Activated T-helper 17 cell treated with anti-CD3 and anti-CD28 coated beads, Interleukin-2, amount 50 U/mL, for 72 hours (primary cell): ENCODE data around the gene CCL24. TPM values are rescaled to one million over a fixed set of nuclear protein-coding genes. Genes with fewer than 3 reads are reported as not detected.
"Not testable (repeated sequence)": the region's sequence is repeated elsewhere in the genome, so short reads cannot be mapped to it uniquely, and the experiment has no call there.

ENCODE experiments used
- ATAC-seq: fragments of 150-1000 bp; cut with Tn5 transposase; replicated peaks from 2 replicates; pipeline ENCODE4 v1.10.0; 2021; ENCODE audit warnings: mild to moderate bottlenecking, moderate library complexity
- H3K27ac Mint-ChIP-seq: one replicate; pipeline ENCODE4 v1.8.0; 2022; ENCODE audit warnings: mixed read lengths
- H3K27me3 Mint-ChIP-seq: one replicate; pipeline ENCODE4 v1.8.0; 2022; ENCODE audit warnings: mixed read lengths
- H3K36me3 Mint-ChIP-seq: one replicate; pipeline ENCODE4 v1.8.0; 2022; ENCODE audit warnings: low read depth, mild to moderate bottlenecking, mixed read lengths
- H3K4me1 Mint-ChIP-seq: one replicate; pipeline ENCODE4 v1.8.0; 2022; ENCODE audit warnings: mixed read lengths
- H3K4me3 Mint-ChIP-seq: one replicate; pipeline ENCODE4 v1.8.0; 2022; ENCODE audit warnings: mild to moderate bottlenecking, mixed read lengths
- H3K9me3 Mint-ChIP-seq: one replicate; pipeline ENCODE4 v1.8.0; 2022; ENCODE audit warnings: mixed read lengths
- total RNA-seq, 2 donors: library from RNA; stranded (reverse); gene quantifications; one replicate each; pipeline ENCODE4 v1.2.3, GENCODE V29; 2022

CCL24 gene
- total RNA-seq, 2 donors from 2014 or later = not detected

- no peak overlapping the region for H3K4me3 Mint-ChIP-seq
- no peaks in the 10 kb centered on the region for H3K36me3 Mint-ChIP-seq
Observed at GRCh38 chr7:75836798-75837197, 23.2 kb upstream of the CCL24 start.

GRCh38 chr7:75835688-75836285 is 22.2 kb upstream of the CCL24 start:
- Mint-ChIP-seq H3K27me3 (no peaks in the 10 kb centered on the region), H3K4me3 (no peak overlapping the region), H3K36me3 (no peaks in the 10 kb centered on the region), H3K4me1 (no peaks in the 10 kb centered on the region), H3K9me3 (no peaks in the 10 kb centered on the region), H3K27ac (no peak overlapping the region)
- no peak for ATAC-seq

More at GRCh38 chr7:75836798-75837197, 23.2 kb upstream of the CCL24 start:
- H3K4me1 Mint-ChIP-seq = no peaks in the 10 kb centered on the region
- no peak overlapping the region for H3K27ac Mint-ChIP-seq
- no peaks in the 10 kb centered on the region for H3K27me3 Mint-ChIP-seq
- no peak for ATAC-seq
- no peaks in the 10 kb centered on the region for H3K9me3 Mint-ChIP-seq

- ATAC-seq, H3K27me3 Mint-ChIP-seq, H3K4me3 Mint-ChIP-seq, H3K4me1 Mint-ChIP-seq, H3K27ac Mint-ChIP-seq, H3K9me3 Mint-ChIP-seq, H3K36me3 Mint-ChIP-seq: not testable (repeated sequence)
Observed at GRCh38 chr7:75833662-75834061, 20.1 kb upstream of the CCL24 start.

- H3K4me3 Mint-ChIP-seq = no peak overlapping the region
- H3K27me3 Mint-ChIP-seq = no peaks in the 10 kb centered on the region
- no peaks in the 10 kb centered on the region for H3K4me1 Mint-ChIP-seq
- no peak overlapping the region for H3K27ac Mint-ChIP-seq
- H3K9me3 Mint-ChIP-seq = no peaks in the 10 kb centered on the region
- no peaks in the 10 kb centered on the region for H3K36me3 Mint-ChIP-seq
- ATAC-seq = no peak
Observed at GRCh38 chr7:75830978-75831377, 17.4 kb upstream of the CCL24 start.

GRCh38 chr7:75829656-75830055 is 16.1 kb upstream of the CCL24 start:
- not testable (repeated sequence) for H3K27ac Mint-ChIP-seq, H3K9me3 Mint-ChIP-seq, ATAC-seq, H3K4me1 Mint-ChIP-seq, H3K4me3 Mint-ChIP-seq, H3K36me3 Mint-ChIP-seq, H3K27me3 Mint-ChIP-seq

GRCh38 chr7:75823198-75823910 is 9.7 kb upstream of the CCL24 start:
- no peak for ATAC-seq
- H3K27ac Mint-ChIP-seq = peak overlapping the region; percentile 7
- no peaks in the 10 kb centered on the region for H3K36me3 Mint-ChIP-seq
- H3K4me1 Mint-ChIP-seq = no peaks in the 10 kb centered on the region
- H3K4me3 Mint-ChIP-seq = no peak overlapping the region
- no peaks in the 10 kb centered on the region for H3K27me3 Mint-ChIP-seq
- no peaks in the 10 kb centered on the region for H3K9me3 Mint-ChIP-seq

GRCh38 chr7:75820688-75821087 is 7.1 kb upstream of the CCL24 start:
- Mint-ChIP-seq H3K9me3 (no peaks in the 10 kb centered on the region), H3K27ac (no peak overlapping the region), H3K36me3 (no peaks in the 10 kb centered on the region), H3K27me3 (peaks cover 3% of the 10 kb centered on the region), H3K4me3 (no peak overlapping the region), H3K4me1 (no peaks in the 10 kb centered on the region)
- ATAC-seq = no peak

GRCh38 chr7:75819711-75820110 is 6.1 kb upstream of the CCL24 start:
- H3K36me3 Mint-ChIP-seq = no peaks in the 10 kb centered on the region
- H3K9me3 Mint-ChIP-seq = no peaks in the 10 kb centered on the region
- H3K4me1 Mint-ChIP-seq = no peaks in the 10 kb centered on the region
- H3K27ac Mint-ChIP-seq = no peak overlapping the region
- H3K27me3 Mint-ChIP-seq = peaks cover 3% of the 10 kb centered on the region
- no peak overlapping the region for H3K4me3 Mint-ChIP-seq
- ATAC-seq = no peak

GRCh38 chr7:75818472-75818871 is 4.9 kb upstream of the CCL24 start:
- no peak overlapping the region for H3K4me3 Mint-ChIP-seq
- peaks cover 8% of the 10 kb centered on the region for H3K27me3 Mint-ChIP-seq
- no peak overlapping the region for H3K27ac Mint-ChIP-seq
- no peaks in the 10 kb centered on the region for H3K36me3 Mint-ChIP-seq
- ATAC-seq = no peak
- no peaks in the 10 kb centered on the region for H3K9me3 Mint-ChIP-seq
- no peaks in the 10 kb centered on the region for H3K4me1 Mint-ChIP-seq

- no peak for ATAC-seq
- Mint-ChIP-seq H3K9me3 (no peaks in the 10 kb centered on the region), H3K27me3 (peaks cover 8% of the 10 kb centered on the region), H3K4me1 (no peaks in the 10 kb centered on the region), H3K36me3 (no peaks in the 10 kb centered on the region), H3K4me3 (no peak overlapping the region), H3K27ac (no peak overlapping the region)
Observed at GRCh38 chr7:75817116-75817515, 3.5 kb upstream of the CCL24 start.

- Mint-ChIP-seq H3K4me3 (no peak overlapping the region), H3K27ac (no peak overlapping the region), H3K36me3 (no peaks in the 10 kb centered on the region), H3K9me3 (no peaks in the 10 kb centered on the region), H3K4me1 (no peaks in the 10 kb centered on the region), H3K27me3 (peaks cover 8% of the 10 kb centered on the region)
- ATAC-seq = no peak
Observed at GRCh38 chr7:75815418-75816064, 1.9 kb upstream of the CCL24 start.

- H3K4me1 Mint-ChIP-seq = no peaks in the 10 kb centered on the region
- no peaks in the 10 kb centered on the region for H3K36me3 Mint-ChIP-seq
- H3K4me3 Mint-ChIP-seq = no peak overlapping the region
- H3K27ac Mint-ChIP-seq = no peak overlapping the region
- no peaks in the 10 kb centered on the region for H3K9me3 Mint-ChIP-seq
- peaks cover 8% of the 10 kb centered on the region for H3K27me3 Mint-ChIP-seq
- ATAC-seq = no peak
Observed at GRCh38 chr7:75814407-75814947, 871 bp upstream of the CCL24 start.

- H3K9me3 Mint-ChIP-seq = no peaks in the 10 kb centered on the region
- no peaks in the 10 kb centered on the region for H3K4me1 Mint-ChIP-seq
Observed at GRCh38 chr7:75813084-75813483, 522 bp downstream of the CCL24 start.

GRCh38 chr7:75811894-75812678 is 1.5 kb downstream of the CCL24 start:
- Mint-ChIP-seq H3K4me3 (no peak overlapping the region), H3K27ac (no peak overlapping the region), H3K9me3 (peaks cover under 1% of the 10 kb centered on the region), H3K27me3 (peaks cover 7% of the 10 kb centered on the region), H3K4me1 (no peaks in the 10 kb centered on the region), H3K36me3 (no peaks in the 10 kb centered on the region)
- no peak for ATAC-seq

More at GRCh38 chr7:75813084-75813483, 522 bp downstream of the CCL24 start:
- Mint-ChIP-seq H3K36me3 (no peaks in the 10 kb centered on the region), H3K27me3 (peaks cover 8% of the 10 kb centered on the region), H3K4me3 (no peak overlapping the region), H3K27ac (no peak overlapping the region)
- no peak for ATAC-seq
